AG08395 (cell line): ENCODE data around the gene ROBO3.
A peak's percentile ranks its signal among the peaks of the same experiment; 100 is the strongest.

Experiments used
- DNase-seq: peaks from one replicate; pipeline ENCODE4 v3.0.0; 2012; ENCODE audit warnings: mixed read lengths, low spot score

ROBO3 gene

GRCh38 chr11:124875943-124876817 lies 10.9 kb downstream of the ROBO3 start:
- peak; percentile 91 for DNase-seq

DNA sequence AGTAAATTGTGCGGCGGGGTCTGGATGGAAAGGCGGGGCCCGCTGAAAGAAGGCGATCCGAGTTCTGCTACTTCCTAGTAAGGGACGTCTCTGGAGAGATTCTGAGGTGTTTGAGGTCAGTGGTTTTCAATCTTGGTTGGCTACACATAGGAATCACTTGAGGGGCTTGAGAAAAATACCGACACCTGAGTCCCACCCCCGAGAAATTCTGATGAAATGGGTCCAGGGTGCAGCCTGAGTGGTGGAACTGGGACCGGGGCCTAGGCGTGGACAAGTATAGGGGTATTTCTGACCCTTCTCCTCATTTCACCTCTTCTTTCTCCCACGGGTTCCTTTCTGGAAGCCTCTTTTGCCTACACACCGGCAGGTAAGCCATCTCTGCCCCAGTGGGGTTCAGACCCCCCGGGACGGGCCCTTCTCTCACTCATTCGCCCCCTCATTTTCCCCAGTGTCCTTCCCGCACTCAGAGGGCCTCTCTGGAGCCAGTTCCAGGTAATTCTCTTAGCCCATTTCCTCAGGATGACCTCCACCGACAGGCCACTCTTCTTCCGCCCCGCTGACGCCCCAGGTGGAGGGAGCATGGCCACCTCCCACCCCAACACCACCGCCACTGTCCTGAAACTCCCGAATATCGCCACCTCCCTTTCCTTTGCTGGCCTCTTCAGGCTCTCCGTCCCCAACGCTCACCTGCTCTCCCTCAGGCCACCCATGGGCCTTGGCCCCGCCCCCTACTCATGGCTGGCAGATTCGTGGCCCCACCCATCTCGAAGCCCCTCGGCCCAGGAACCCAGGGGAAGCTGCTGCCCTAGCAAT lies 11.8 kb downstream of the ROBO3 start:
- DNase-seq, result no peak

DNA sequence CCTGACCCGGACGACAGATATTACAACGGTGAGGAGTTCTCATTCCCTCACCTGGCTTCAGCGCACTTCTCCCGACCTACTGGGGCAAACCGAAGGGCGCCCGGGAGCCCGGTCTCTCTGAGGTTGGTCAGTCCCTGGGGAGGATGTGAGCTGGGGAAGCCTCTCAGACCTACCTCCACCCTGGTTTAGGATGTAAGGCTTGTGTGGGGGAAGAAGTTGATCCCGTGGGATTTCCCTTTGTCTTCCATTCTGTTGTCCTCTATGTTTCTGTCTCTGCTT lies 12.3 kb downstream of the ROBO3 start:
- no peak for DNase-seq

- DNase-seq, result no peak
Observed at GRCh38 chr11:124877910-124878758, 12.9 kb downstream of the ROBO3 start.

- no peak for DNase-seq
Observed at GRCh38 chr11:124878759-124879492, 13.7 kb downstream of the ROBO3 start.

- no peak for DNase-seq
Observed at GRCh38 chr11:124879493-124880289, 14.5 kb downstream of the ROBO3 start.

DNA sequence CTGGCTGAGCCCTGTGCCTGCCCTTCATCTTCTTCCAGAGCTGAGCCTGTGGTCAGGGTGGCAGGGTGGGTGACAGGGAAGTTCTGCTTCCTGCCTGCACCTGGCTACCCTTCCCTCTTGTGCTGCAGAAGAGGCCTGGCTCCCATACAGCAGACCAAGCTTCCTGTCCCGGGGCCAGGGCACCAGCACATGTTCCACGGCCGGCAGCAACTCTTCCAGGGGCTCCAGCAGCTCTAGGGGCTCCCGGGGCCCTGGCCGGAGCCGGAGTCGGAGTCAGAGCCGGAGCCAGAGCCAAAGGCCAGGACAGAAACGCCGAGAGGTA lies 15.0 kb downstream of the ROBO3 start:
- DNase-seq, result no peak

GRCh38 chr11:124880958-124881357 lies 15.7 kb downstream of the ROBO3 start:
- DNase-seq, result no peak

GRCh38 chr11:124882339-124883071 lies 17.3 kb downstream of the ROBO3 start:
- no peak for DNase-seq

GRCh38 chr11:124884340-124884739 lies 19.1 kb downstream of the ROBO3 start:
- no peak for DNase-seq

- no peak for DNase-seq
Observed at GRCh38 chr11:124884869-124885479, 19.7 kb downstream of the ROBO3 start.

- DNase-seq, result no peak
Observed at GRCh38 chr11:124886476-124886875, 21.2 kb downstream of the ROBO3 start.

DNA sequence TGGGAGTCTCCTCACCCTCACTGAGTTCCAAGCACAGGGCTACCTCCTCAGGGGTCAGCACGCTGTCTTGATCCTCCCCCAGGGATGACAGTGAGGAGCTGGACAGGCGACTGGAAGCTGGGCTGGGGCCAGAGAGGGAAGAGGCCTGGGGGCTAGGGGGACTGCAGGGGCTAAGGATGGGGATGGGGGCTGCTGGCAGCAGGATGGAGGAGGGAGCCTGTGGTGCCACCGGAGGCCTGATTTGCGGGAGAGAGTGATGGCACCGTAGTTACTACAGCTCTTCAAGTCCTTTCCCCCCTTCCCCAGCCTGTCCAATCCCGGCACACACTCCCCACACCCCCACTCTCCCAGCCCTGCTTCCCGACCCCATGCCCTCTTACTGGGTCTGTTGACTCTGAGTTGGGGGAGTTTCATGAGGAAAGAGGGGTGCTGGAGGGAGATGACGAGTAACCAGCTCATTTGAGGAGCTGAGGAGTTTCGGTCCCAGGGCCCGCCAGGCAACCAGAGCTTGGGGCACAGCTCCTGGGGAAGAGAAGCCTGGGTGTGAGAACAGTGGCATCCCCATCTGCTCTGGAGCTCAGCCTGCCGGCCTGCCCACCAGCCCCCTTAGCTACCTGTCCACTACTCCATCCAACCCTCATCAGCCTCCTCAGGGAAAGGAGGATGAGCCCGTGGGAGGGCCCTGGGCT lies 21.9 kb downstream of the ROBO3 start:
- no peak for DNase-seq

GRCh38 chr11:124887667-124888013 lies 22.4 kb downstream of the ROBO3 start:
- DNase-seq, result no peak

- no peak for DNase-seq
Observed at GRCh38 chr11:124889191-124890091, 24.2 kb downstream of the ROBO3 start.

DNA sequence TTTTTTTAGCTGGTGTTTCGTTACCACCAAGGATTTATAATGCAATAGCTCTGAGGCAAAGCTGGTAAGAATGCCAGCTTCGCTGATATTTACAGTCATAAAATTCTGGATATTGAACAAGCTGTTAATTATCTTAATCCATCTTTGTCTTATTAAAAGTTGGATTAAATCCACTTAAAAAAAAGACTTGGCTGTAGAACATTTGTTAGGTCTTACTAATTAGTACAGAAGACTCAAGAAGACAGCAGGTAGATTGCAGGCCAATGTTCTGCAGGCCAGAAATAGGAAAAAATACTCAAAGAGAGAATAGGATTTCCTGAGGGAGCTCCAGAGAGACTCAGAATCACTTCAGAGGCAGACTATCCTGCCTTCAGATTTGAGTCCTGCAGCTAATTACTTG lies 24.9 kb downstream of the ROBO3 start:
- DNase-seq, result no peak

DNA sequence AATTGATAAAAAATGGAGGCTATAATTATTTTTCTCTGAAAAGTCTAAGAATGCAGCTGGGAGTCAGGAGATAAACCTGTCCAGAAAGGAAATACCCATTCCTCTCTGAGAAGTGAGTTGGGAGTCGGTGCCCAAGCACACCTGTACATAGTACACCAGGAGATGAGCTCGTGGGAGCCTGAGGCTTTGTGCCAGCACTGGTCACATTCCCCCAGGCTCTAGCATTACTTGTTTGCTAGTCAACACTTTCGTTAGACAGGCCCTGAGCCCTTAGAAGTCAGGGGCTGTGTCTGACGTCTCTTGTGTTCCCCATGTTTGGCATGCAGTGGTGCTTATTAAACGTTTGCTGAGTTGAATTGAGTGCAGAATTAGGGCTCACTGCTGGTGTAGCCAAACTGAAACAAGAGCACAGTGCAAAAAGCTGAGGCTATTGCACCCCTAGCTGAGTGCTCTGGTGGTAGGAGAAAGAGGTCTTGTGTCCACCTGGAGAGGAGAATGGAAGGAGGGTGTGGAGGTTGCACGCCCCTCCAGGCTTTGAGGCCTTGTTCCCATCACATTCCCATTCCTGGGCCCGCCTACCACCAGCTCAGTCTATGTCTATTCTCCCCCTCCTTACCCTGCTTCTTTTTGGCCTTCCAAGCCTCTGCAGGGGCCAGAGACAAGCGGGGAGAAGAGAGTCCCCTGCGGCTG lies 25.6 kb downstream of the ROBO3 start:
- no peak for DNase-seq

DNA sequence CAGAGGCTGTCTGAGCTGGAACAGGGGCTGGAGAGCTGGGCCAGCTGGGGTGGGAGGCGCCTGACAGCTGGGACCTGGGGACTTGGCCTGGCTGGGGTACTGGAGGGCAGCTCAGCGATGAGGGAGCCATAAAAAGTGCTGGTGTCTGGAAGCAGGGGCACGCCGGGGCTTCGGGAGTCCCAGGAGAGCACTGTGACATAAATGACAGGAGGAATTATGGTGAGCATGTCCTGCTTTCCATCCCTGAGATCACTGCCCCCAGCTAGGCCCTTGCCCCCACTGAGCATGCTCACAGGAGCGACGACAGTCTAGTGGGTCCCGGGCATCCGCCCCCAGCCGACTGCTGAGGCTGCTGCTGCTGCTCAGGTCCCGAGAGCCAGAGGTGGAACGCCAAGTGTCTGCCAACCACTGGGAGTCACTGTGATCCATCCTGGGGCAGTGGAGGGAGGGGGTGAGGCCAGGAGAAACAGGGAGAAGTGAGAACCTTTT lies 26.2 kb downstream of the ROBO3 start:
- no peak for DNase-seq
